Measurements from ENCODE around the gene PFDN6. TPM values are rescaled to one million over a fixed set of nuclear protein-coding genes. Genes with fewer than 3 reads are reported as not detected.
A peak's percentile ranks its signal among the peaks of the same experiment; 100 is the strongest.

PFDN6 gene
- total and polyA plus RNA-seq, 2 of the 13 experiments (the other 11 are each of a cell fraction or from before 2014, with no cell fraction given), result 75.5 to 87.0 TPM

DNA sequence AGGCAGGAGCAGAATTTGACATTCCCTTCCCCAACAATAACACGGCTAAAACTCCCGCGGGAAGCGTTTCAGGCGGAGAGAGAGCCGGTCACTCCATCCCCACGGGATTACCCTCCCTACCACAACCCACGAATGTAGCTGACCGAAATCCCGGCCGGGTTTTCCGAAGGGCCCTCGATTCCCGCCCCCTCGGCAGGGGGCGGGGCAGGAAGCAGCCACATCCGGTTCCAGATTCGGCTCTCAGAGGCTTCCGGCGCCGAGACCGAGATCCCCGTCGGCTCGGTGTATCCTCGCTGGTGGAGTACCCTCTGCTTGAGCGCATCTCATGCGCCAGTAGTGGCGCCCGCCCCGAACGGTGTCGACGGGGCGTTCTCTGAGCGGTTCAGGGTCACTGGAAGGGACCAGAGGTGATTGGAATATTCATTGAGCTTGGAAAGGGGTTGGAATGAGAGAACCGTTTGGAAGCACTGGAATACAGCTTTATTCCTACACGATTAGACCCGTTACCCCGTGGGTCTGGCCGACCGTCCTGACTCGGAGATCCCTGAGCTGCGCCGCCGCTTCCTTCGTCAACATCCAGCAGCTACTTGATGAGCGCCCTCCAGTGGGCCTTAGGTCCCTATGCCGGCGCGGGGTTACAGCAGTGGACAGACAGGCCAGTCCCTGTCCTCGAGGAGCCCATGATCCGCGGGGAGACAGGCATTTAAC is 10.0 kb downstream of the PFDN6 start (continued):
- no peak; the same call in none of the 2 replicates for TF ChIP-seq SPEN (CRISPR knock-in tag; IDR thresholded peaks at IDR 0.05; ENCODE audit: low read depth)
- peak; percentile 66; the same call in 1 of the 2 replicates for TF ChIP-seq SALL2 (CRISPR knock-in tag; IDR thresholded peaks at IDR 0.05)
- TF ChIP-seq ZMAT5 (CRISPR knock-in tag; IDR thresholded peaks at IDR 0.05; ENCODE audit: borderline replicate concordance, low read depth), result 0 out of 2 replicates have a peak, but pooled peaks have one; percentile 92
- no peak for TF ChIP-seq SUZ12 (IDR thresholded peaks at IDR 0.05; ENCODE audit: low read depth, low read length)
- 0 out of 2 replicates have a peak, but pooled peaks have one; percentile 10 for TF ChIP-seq ZNF180 (CRISPR knock-in tag; IDR thresholded peaks at IDR 0.05; ENCODE audit: borderline replicate concordance, low read depth)
- peak; percentile 64 for TF ChIP-seq SP2 (CRISPR knock-in tag; IDR thresholded peaks at IDR 0.05)
- TF ChIP-seq YEATS4 (CRISPR knock-in tag; IDR thresholded peaks at IDR 0.05; ENCODE audit: borderline replicate concordance), result peak; percentile 65
- TF ChIP-seq AFF4 (CRISPR knock-in tag; IDR thresholded peaks at IDR 0.05), result peak; percentile 87; the same call in 1 of the 2 replicates
- TF ChIP-seq, protein P1, sequence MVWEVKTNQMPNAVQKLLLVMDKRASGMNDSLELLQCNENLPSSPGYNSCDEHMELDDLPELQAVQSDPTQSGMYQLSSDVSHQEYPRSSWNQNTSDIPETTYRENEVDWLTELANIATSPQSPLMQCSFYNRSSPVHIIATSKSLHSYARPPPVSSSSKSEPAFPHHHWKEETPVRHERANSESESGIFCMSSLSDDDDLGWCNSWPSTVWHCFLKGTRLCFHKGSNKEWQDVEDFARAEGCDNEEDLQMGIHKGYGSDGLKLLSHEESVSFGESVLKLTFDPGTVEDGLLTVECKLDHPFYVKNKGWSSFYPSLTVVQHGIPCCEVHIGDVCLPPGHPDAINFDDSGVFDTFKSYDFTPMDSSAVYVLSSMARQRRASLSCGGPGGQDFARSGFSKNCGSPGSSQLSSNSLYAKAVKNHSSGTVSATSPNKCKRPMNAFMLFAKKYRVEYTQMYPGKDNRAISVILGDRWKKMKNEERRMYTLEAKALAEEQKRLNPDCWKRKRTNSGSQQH (CRISPR knock-in tag; IDR thresholded peaks at IDR 0.05; ENCODE audit: low read depth), result peak; percentile 76; the same call in 1 of the 2 replicates
- TF ChIP-seq SATB2 (CRISPR knock-in tag; IDR thresholded peaks at IDR 0.05), result no peak
- peak; percentile 84 for TF ChIP-seq MYPOP (CRISPR knock-in tag; IDR thresholded peaks at IDR 0.05)
- TF ChIP-seq NFATC3 (CRISPR knock-in tag; IDR thresholded peaks at IDR 0.05), result no peak; the same call in 1 of the 2 replicates
- TF ChIP-seq SIN3A (IDR thresholded peaks at IDR 0.05; ENCODE audit: borderline replicate concordance, low read depth, low read length), result peak; percentile 68; the same call in 1 of the 2 replicates
- TF ChIP-seq POLR2AphosphoS5 (IDR thresholded peaks at IDR 0.05; ENCODE audit: low read depth, low read length), result peak; percentile 95
- TF ChIP-seq U2AF2 (IDR thresholded peaks at IDR 0.05; ENCODE audit: low read depth, low read length), result no peak
- TF ChIP-seq, protein P2, sequence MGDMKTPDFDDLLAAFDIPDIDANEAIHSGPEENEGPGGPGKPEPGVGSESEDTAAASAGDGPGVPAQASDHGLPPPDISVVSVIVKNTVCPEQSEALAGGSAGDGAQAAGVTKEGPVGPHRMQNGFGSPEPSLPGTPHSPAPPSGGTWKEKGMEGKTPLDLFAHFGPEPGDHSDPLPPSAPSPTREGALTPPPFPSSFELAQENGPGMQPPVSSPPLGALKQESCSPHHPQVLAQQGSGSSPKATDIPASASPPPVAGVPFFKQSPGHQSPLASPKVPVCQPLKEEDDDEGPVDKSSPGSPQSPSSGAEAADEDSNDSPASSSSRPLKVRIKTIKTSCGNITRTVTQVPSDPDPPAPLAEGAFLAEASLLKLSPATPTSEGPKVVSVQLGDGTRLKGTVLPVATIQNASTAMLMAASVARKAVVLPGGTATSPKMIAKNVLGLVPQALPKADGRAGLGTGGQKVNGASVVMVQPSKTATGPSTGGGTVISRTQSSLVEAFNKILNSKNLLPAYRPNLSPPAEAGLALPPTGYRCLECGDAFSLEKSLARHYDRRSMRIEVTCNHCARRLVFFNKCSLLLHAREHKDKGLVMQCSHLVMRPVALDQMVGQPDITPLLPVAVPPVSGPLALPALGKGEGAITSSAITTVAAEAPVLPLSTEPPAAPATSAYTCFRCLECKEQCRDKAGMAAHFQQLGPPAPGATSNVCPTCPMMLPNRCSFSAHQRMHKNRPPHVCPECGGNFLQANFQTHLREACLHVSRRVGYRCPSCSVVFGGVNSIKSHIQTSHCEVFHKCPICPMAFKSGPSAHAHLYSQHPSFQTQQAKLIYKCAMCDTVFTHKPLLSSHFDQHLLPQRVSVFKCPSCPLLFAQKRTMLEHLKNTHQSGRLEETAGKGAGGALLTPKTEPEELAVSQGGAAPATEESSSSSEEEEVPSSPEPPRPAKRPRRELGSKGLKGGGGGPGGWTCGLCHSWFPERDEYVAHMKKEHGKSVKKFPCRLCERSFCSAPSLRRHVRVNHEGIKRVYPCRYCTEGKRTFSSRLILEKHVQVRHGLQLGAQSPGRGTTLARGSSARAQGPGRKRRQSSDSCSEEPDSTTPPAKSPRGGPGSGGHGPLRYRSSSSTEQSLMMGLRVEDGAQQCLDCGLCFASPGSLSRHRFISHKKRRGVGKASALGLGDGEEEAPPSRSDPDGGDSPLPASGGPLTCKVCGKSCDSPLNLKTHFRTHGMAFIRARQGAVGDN (CRISPR knock-in tag; IDR thresholded peaks at IDR 0.05), result peak; percentile 91
- peak; percentile 83; the same call in 1 of the 2 replicates for TF ChIP-seq ZNF556 (CRISPR knock-in tag; IDR thresholded peaks at IDR 0.05; ENCODE audit: borderline replicate concordance)
- TF ChIP-seq ELF4 (CRISPR knock-in tag; IDR thresholded peaks at IDR 0.05; ENCODE audit: borderline replicate concordance), result peak; percentile 90
